ENCODE results near the gene ELL2. TPM values are rescaled to one million over a fixed set of nuclear protein-coding genes. Genes with fewer than 3 reads are reported as not detected.
"Not testable (repeated sequence)": the region's sequence is repeated elsewhere in the genome, so short reads cannot be mapped to it uniquely, and the experiment has no call there.

Gene ELL2
- total RNA-seq, 1 donor from 2014 or later, result 52.1 TPM

- no peak for TF ChIP-seq CTCF (IDR thresholded peaks at IDR 0.05)
- H3K4me3 ChIP-seq, result no peak overlapping the region
- no peaks in the 10 kb centered on the region for H3K27me3 ChIP-seq
- no peak for ATAC-seq
- peak overlapping the region; percentile 81 for H3K27ac ChIP-seq
- peaks cover 37% of the 10 kb centered on the region for H3K4me1 ChIP-seq
- intact Hi-C loops (cut with DNase I), result loop anchor here (10.0 kb wide), 1 partner anchor 196 kb away; the partner anchor contains the start of gene RFESD
- H3K9me3 ChIP-seq, result no peaks in the 10 kb centered on the region
- DNase-seq, result no peak
- no peaks in the 10 kb centered on the region for H3K36me3 ChIP-seq
Measured at GRCh38 chr5:95840956-95841705, 120.5 kb downstream of the ELL2 start.

- H3K36me3 ChIP-seq, result no peaks in the 10 kb centered on the region
- peaks cover 44% of the 10 kb centered on the region for H3K4me1 ChIP-seq
- H3K27ac ChIP-seq, result no peak overlapping the region
- ATAC-seq (no peak), DNase-seq (no peak)
- H3K27me3 ChIP-seq, result no peaks in the 10 kb centered on the region
- intact Hi-C loops (cut with DNase I), result loop anchor here (10.0 kb wide), 1 partner anchor 195 kb away; the partner anchor contains the start of gene RFESD
- H3K9me3 ChIP-seq, result no peaks in the 10 kb centered on the region
- TF ChIP-seq CTCF (IDR thresholded peaks at IDR 0.05), result no peak
- H3K4me3 ChIP-seq, result no peak overlapping the region
Measured at GRCh38 chr5:95839658-95840057, 122.0 kb downstream of the ELL2 start.

GRCh38 chr5:95838556-95838955, 123.1 kb downstream of the ELL2 start:
- no peaks in the 10 kb centered on the region for H3K36me3 ChIP-seq
- TF ChIP-seq CTCF (IDR thresholded peaks at IDR 0.05), result no peak
- no peak overlapping the region for H3K27ac ChIP-seq
- H3K27me3 ChIP-seq, result no peaks in the 10 kb centered on the region
- no peak for ATAC-seq
- H3K4me3 ChIP-seq, result no peak overlapping the region
- intact Hi-C loops (cut with DNase I), result no loop called here
- H3K4me1 ChIP-seq, result peaks cover 38% of the 10 kb centered on the region
- no peak for DNase-seq
- H3K9me3 ChIP-seq, result no peaks in the 10 kb centered on the region

DNA sequence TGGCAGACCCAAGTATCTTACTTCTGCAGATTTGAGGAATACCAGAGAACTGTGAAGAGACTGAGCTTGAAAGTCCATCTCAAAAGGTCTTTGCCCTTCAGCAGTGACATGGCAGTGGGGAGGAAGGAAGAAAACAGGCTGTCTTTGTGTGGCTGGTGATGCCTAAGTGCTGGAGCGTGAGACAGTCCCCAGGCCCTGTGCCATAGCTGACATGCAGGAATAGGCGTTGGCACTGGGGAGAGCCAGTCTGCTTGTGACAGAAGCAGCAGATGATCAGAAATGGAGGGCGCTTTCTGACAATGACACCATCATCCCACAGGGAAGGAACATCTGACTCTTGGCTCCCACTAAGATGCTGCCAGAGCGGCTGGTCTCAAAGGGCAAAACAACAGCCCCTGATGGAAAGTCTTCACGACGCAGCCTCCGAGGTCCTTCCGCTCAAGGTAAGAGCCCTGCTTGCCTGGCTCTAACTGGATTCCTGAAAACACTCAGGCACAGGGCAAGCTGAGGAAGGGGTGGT, 123.6 kb downstream of the ELL2 start:
- intact Hi-C loops (cut with DNase I), result no loop called here
- no peak for DNase-seq
- Histone ChIP-seq H3K4me1 (peaks cover 33% of the 10 kb centered on the region), H3K4me3 (no peak overlapping the region), H3K27ac (no peak overlapping the region), H3K27me3 (no peaks in the 10 kb centered on the region), H3K36me3 (no peaks in the 10 kb centered on the region), H3K9me3 (no peaks in the 10 kb centered on the region)
- no peak for TF ChIP-seq CTCF (IDR thresholded peaks at IDR 0.05)
- no peak for ATAC-seq

DNA sequence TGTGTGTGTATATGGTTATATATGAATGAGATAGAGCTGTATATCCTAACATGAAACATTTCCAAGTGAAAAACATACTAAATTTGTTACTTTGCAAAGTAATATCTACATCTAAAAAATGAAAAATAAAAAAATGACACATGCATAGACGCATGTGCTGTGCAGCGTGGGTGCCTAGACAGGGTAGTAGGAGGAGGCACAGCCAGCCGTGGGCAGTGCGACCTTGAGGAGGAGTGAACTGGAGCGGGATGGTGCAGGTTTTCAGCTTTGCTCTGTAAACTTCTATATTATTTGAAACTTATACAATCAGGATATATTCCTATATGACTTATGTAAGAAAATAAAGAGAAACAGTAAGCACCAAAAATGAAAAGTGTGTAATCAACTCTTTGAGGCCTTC, 124.2 kb downstream of the ELL2 start:
- H3K4me1 ChIP-seq, result peaks cover 27% of the 10 kb centered on the region
- H3K27ac ChIP-seq, result no peak overlapping the region
- DNase-seq (no peak), ATAC-seq (no peak)
- no peaks in the 10 kb centered on the region for H3K27me3 ChIP-seq
- no peak for TF ChIP-seq CTCF (IDR thresholded peaks at IDR 0.05)
- intact Hi-C loops (cut with DNase I), result no loop called here
- H3K4me3 ChIP-seq, result no peak overlapping the region
- no peaks in the 10 kb centered on the region for H3K36me3 ChIP-seq
- no peaks in the 10 kb centered on the region for H3K9me3 ChIP-seq

DNA sequence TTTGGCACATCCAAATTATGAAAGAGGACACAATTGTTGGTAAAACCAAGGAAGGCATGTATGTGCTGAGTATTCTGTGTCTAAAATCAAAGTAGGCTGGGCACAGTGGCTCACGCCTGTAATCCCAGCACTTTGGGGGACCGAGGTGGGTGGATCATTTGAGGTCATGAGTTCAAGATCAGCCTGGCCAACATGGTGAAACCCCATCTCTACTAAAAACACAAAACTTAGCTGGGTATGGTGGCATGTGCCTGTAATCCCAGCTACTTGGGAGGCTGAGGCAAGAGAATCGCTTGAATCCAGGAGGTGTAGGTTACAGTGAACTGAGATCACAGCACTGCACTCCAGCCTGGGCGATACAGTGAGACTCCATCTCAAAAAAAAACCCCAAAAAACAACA, 124.7 kb downstream of the ELL2 start:
- H3K9me3 ChIP-seq; H3K4me3 ChIP-seq; H3K36me3 ChIP-seq; intact Hi-C loops (cut with DNase I); DNase-seq; ATAC-seq; H3K27me3 ChIP-seq: not testable (repeated sequence)
- Histone ChIP-seq H3K4me1 (peaks cover 22% of the 10 kb centered on the region), H3K27ac (peak overlapping the region; percentile 93)
